ENCODE measurements around the gene VSIG10L2.

VSIG10L2 gene

DNA sequence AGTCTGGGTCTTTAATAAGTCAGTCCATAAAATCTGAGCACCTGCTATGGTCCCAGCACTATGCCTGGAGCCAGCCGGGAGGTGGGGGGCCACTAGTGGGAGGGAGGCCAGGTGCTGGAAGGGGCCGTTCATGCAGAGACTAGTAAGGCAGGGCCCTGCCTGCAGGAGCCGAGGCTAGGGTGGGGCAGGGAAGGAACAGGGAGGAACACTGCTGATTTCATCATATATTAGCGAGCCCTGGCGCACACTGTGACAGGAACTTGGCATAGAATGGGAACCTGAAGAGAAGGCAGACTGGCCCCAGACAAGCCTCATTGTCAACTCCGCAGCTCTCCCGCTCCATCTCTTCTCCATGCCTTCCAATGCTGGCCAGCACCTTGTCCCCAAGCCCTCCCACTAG lies 7.1 kb downstream of the VSIG10L2 start:
- no peak overlapping the region for H4K91ac ChIP-seq (ENCODE audit: low read length)
- no peak overlapping the region for H3K4me2 ChIP-seq (ENCODE audit: low read length, poor library complexity, severe bottlenecking)
- no peak overlapping the region for H2BK12ac ChIP-seq (ENCODE audit: low read length in 2 of 2)
- H2BK5ac ChIP-seq (ENCODE audit: low read depth, low read length, poor library complexity, severe bottlenecking) = no peak overlapping the region
- no peak overlapping the region for H2AK5ac ChIP-seq (ENCODE audit: low read length, severe bottlenecking)
- H3K4me3 ChIP-seq (ENCODE audit: insufficient read depth in 1 of 2, low read depth in 1 of 2, low read length in 2 of 2) = no peak overlapping the region
- no peak overlapping the region for H2AFZ ChIP-seq (ENCODE audit: low read depth, low read length)
- no peaks in the 10 kb centered on the region for H3K9me3 ChIP-seq (ENCODE audit: control insufficient read depth, low read length)
- no peak overlapping the region for H2BK120ac ChIP-seq (ENCODE audit: low read depth, low read length)
- peaks cover 0 to 7% of the 10 kb centered on the region in 2 experiments for H3K27me3 ChIP-seq (ENCODE audit: control insufficient read depth in 1 of 2, insufficient read depth in 1 of 2, low read length in 2 of 2)
- H3K18ac ChIP-seq (ENCODE audit: low read depth in 1 of 2, low read length in 2 of 2) = no peak overlapping the region
- H4K8ac ChIP-seq (ENCODE audit: low read length) = no peak overlapping the region
- H3K4ac ChIP-seq (ENCODE audit: low read depth in 1 of 2, low read length in 2 of 2) = no peak overlapping the region
- no peak overlapping the region for H3K9ac ChIP-seq (ENCODE audit: low read length)
- H3K4me1 ChIP-seq (ENCODE audit: control insufficient read depth, insufficient read depth, low read depth, low read length) = peaks cover 1% of the 10 kb centered on the region
- 89% methylated on average over 4 of the region's 7 CpGs for WGBS
- H3K36me3 ChIP-seq (ENCODE audit: control insufficient read depth in 1 of 2, insufficient read depth in 2 of 2, low read depth in 1 of 2, low read length in 2 of 2) = peaks cover 0 to 44% of the 10 kb centered on the region in 2 experiments
- no peak overlapping the region for H3K27ac ChIP-seq (ENCODE audit: low read length, poor library complexity, severe bottlenecking)
- H3K14ac ChIP-seq (ENCODE audit: low read length in 2 of 2) = no peak overlapping the region
- H3K23ac ChIP-seq (ENCODE audit: low read length in 2 of 2) = no peak overlapping the region
- no peaks in the 10 kb centered on the region for H3K79me1 ChIP-seq (replicated peaks; ENCODE audit: low read length, poor library complexity, severe bottlenecking)
- H2BK15ac ChIP-seq (ENCODE audit: low read depth, poor library complexity, severe bottlenecking) = no peak overlapping the region
- DNase-seq = no peak

DNA sequence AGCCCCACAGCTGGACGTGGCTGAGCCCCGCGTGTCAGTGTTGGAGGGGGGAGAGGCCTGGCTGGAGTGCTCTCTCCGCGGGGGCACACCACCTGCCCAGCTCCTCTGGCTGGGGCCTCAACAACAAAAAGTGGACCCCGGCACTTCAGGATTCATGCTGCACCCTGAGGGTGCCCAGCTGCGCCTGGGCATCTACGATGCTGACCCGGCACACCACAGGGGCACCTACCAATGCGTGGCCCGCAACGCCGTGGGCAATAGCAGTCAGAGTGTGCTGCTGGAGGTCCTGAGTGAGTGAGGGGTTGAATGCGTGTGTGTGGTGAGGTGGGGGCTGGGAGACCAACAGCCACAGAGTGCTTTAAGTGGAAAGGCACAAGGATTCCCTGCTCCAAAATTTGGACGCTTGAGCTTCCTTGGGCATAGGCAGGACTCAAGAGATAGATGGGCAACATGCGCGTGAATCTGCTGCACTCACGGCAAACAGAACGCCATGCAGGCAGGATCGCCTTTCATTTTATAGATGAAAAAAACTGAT lies 7.6 kb downstream of the VSIG10L2 start:
- Histone ChIP-seq H4K91ac (ENCODE audit: low read length) (no peak overlapping the region), H3K4me3 (ENCODE audit: insufficient read depth in 1 of 2, low read depth in 1 of 2, low read length in 2 of 2) (no peak overlapping the region), H3K4ac (ENCODE audit: low read depth in 1 of 2, low read length in 2 of 2) (no peak overlapping the region), H2BK12ac (ENCODE audit: low read length in 2 of 2) (no peak overlapping the region), H3K36me3 (ENCODE audit: control insufficient read depth in 1 of 2, insufficient read depth in 2 of 2, low read depth in 1 of 2, low read length in 2 of 2) (peaks cover 0 to 48% of the 10 kb centered on the region in 2 experiments), H2BK15ac (ENCODE audit: low read depth, poor library complexity, severe bottlenecking) (no peak overlapping the region), H2AFZ (ENCODE audit: low read depth, low read length) (no peak overlapping the region), H3K9me3 (ENCODE audit: control insufficient read depth, low read length) (no peaks in the 10 kb centered on the region), H3K4me1 (ENCODE audit: control insufficient read depth, insufficient read depth, low read depth, low read length) (peaks cover 1% of the 10 kb centered on the region), H3K14ac (ENCODE audit: low read length in 2 of 2) (no peak overlapping the region), H3K27me3 (ENCODE audit: control insufficient read depth in 1 of 2, insufficient read depth in 1 of 2, low read length in 2 of 2) (peaks cover 0 to 7% of the 10 kb centered on the region in 2 experiments), H3K23ac (ENCODE audit: low read length in 2 of 2) (no peak overlapping the region), H3K79me1 (replicated peaks; ENCODE audit: low read length, poor library complexity, severe bottlenecking) (no peaks in the 10 kb centered on the region), H2BK5ac (ENCODE audit: low read depth, low read length, poor library complexity, severe bottlenecking) (no peak overlapping the region), H3K27ac (ENCODE audit: low read length, poor library complexity, severe bottlenecking) (no peak overlapping the region), H3K18ac (ENCODE audit: low read depth in 1 of 2, low read length in 2 of 2) (no peak overlapping the region), H3K4me2 (ENCODE audit: low read length, poor library complexity, severe bottlenecking) (no peak overlapping the region), H2AK5ac (ENCODE audit: low read length, severe bottlenecking) (no peak overlapping the region), H3K9ac (ENCODE audit: low read length) (no peak overlapping the region), H4K8ac (ENCODE audit: low read length) (no peak overlapping the region), H2BK120ac (ENCODE audit: low read depth, low read length) (no peak overlapping the region)
- 94% methylated on average over 20 of the region's 20 CpGs for WGBS
- no peak for DNase-seq

DNA sequence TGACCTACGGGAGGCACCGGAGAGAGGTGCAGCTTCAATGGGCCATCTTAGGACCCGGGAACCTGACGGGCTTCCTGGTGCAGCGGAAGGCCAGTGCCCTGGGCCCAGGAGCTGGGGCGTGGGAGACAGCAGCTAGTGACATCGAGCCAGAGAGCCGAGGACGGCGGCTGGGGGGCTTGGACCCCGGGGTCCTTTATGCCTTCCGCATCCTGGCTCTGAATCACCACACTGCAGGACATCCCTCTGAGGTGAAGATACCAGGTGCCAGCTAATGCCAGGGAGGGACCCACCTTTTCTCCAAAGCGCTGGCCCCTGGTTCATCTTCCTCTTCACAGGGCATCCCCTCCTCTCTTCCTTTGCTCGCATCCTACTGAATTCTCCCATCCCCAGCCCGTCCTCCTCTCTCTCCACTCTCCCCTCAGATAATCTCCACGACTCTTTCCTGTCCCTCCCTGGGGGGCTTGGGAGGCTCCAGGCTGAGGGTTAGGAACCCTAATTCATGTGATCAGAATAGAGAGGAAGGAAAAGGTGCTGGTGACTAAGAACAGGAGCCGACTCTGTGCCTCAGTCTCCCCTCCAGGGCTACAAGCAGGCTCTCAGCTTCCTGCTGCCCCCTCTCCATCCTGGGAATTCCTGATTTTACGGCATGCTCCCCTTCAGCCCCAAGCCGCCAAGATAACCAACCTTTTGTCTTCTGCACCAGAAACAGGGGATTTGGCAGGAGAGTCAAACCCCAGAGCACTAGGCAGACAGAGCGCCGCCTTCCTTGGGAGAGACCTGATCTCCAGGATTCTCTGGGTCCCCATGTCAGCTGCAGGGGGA lies 8.5 kb downstream of the VSIG10L2 start:
- Histone ChIP-seq H3K79me1 (replicated peaks; ENCODE audit: low read length, poor library complexity, severe bottlenecking) (no peaks in the 10 kb centered on the region), H3K27ac (ENCODE audit: low read length, poor library complexity, severe bottlenecking) (no peak overlapping the region), H3K4me3 (ENCODE audit: insufficient read depth in 1 of 2, low read depth in 1 of 2, low read length in 2 of 2) (no peak overlapping the region), H3K36me3 (ENCODE audit: control insufficient read depth in 1 of 2, insufficient read depth in 2 of 2, low read depth in 1 of 2, low read length in 2 of 2) (peaks cover 0 to 56% of the 10 kb centered on the region in 2 experiments), H3K14ac (ENCODE audit: low read length in 2 of 2) (no peak overlapping the region), H3K4me1 (ENCODE audit: control insufficient read depth, insufficient read depth, low read depth, low read length) (peaks cover 1% of the 10 kb centered on the region), H3K18ac (ENCODE audit: low read depth in 1 of 2, low read length in 2 of 2) (no peak overlapping the region), H2AFZ (ENCODE audit: low read depth, low read length) (no peak overlapping the region), H2BK15ac (ENCODE audit: low read depth, poor library complexity, severe bottlenecking) (no peak overlapping the region), H2BK5ac (ENCODE audit: low read depth, low read length, poor library complexity, severe bottlenecking) (no peak overlapping the region), H3K27me3 (ENCODE audit: control insufficient read depth in 1 of 2, insufficient read depth in 1 of 2, low read length in 2 of 2) (peaks cover 0 to 7% of the 10 kb centered on the region in 2 experiments), H3K23ac (ENCODE audit: low read length in 2 of 2) (no peak overlapping the region), H2BK12ac (ENCODE audit: low read length in 2 of 2) (no peak overlapping the region), H3K4ac (ENCODE audit: low read depth in 1 of 2, low read length in 2 of 2) (no peak overlapping the region), H2AK5ac (ENCODE audit: low read length, severe bottlenecking) (no peak overlapping the region), H2BK120ac (ENCODE audit: low read depth, low read length) (no peak overlapping the region), H4K91ac (ENCODE audit: low read length) (no peak overlapping the region), H3K9ac (ENCODE audit: low read length) (no peak overlapping the region), H4K8ac (ENCODE audit: low read length) (no peak overlapping the region), H3K4me2 (ENCODE audit: low read length, poor library complexity, severe bottlenecking) (no peak overlapping the region), H3K9me3 (ENCODE audit: control insufficient read depth, low read length) (no peaks in the 10 kb centered on the region)
- DNase-seq = no peak
- WGBS = 94% methylated on average over 18 of the region's 21 CpGs

DNA sequence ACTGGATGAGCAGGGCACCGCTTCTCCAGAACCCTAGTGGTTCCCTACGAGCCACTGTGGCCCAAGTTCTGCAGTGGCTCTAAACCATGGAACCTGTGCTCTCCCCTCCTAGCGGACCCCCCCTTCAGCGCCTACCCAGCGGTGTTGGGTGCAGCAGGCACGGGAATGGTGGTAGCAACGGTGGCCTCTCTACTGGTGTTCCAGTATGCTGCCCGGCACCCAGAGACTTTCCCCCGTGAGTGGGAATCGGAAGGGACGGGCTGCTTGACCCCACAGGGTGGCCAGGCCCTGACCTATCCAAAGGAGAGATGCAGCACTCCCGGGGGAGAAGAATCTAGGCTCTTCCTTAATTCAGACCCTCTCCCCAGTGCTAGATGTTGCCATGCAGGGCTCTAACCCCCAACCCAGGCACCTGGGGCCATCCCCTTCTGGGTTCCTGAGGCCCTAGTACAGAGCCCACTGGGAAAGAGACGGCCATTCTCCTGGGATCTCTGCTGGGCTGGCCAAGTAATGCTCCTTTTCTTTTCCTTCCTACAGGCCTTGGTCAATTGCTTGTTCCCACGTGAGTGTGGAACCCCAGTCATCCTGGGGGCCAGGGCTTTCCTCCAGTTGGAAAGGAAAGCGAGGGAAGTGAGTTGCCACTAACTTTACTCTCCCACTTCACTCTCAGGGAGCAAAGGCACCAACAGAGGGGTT lies 9.2 kb downstream of the VSIG10L2 start:
- no peak overlapping the region for H3K14ac ChIP-seq (ENCODE audit: low read length in 2 of 2)
- 87% methylated on average over 14 of the region's 15 CpGs for WGBS
- peaks cover 1% of the 10 kb centered on the region for H3K4me1 ChIP-seq (ENCODE audit: control insufficient read depth, insufficient read depth, low read depth, low read length)

More for the DNA sequence above, 9.2 kb downstream of the VSIG10L2 start:
- H3K4ac ChIP-seq (ENCODE audit: low read depth in 1 of 2, low read length in 2 of 2) = no peak overlapping the region
- H3K27ac ChIP-seq (ENCODE audit: low read length, poor library complexity, severe bottlenecking) = no peak overlapping the region
- no peak overlapping the region for H2BK120ac ChIP-seq (ENCODE audit: low read depth, low read length)
- no peak overlapping the region for H4K8ac ChIP-seq (ENCODE audit: low read length)
- H3K79me1 ChIP-seq (replicated peaks; ENCODE audit: low read length, poor library complexity, severe bottlenecking) = no peaks in the 10 kb centered on the region
- H3K23ac ChIP-seq (ENCODE audit: low read length in 2 of 2) = no peak overlapping the region
- no peak overlapping the region for H3K4me3 ChIP-seq (ENCODE audit: insufficient read depth in 1 of 2, low read depth in 1 of 2, low read length in 2 of 2)
- no peak overlapping the region for H2AK5ac ChIP-seq (ENCODE audit: low read length, severe bottlenecking)
- H3K27me3 ChIP-seq (ENCODE audit: control insufficient read depth in 1 of 2, insufficient read depth in 1 of 2, low read length in 2 of 2) = peaks cover 0 to 7% of the 10 kb centered on the region in 2 experiments
- H2BK12ac ChIP-seq (ENCODE audit: low read length in 2 of 2) = no peak overlapping the region
- no peaks in the 10 kb centered on the region for H3K9me3 ChIP-seq (ENCODE audit: control insufficient read depth, low read length)
- H3K36me3 ChIP-seq (ENCODE audit: control insufficient read depth in 1 of 2, insufficient read depth in 2 of 2, low read depth in 1 of 2, low read length in 2 of 2) = peaks cover 0 to 64% of the 10 kb centered on the region in 2 experiments
- no peak overlapping the region for H2BK5ac ChIP-seq (ENCODE audit: low read depth, low read length, poor library complexity, severe bottlenecking)
- DNase-seq = no peak
- H3K18ac ChIP-seq (ENCODE audit: low read depth in 1 of 2, low read length in 2 of 2) = no peak overlapping the region
- no peak overlapping the region for H2AFZ ChIP-seq (ENCODE audit: low read depth, low read length)
- no peak overlapping the region for H4K91ac ChIP-seq (ENCODE audit: low read length)
- no peak overlapping the region for H3K9ac ChIP-seq (ENCODE audit: low read length)
- no peak overlapping the region for H3K4me2 ChIP-seq (ENCODE audit: low read length, poor library complexity, severe bottlenecking)
- no peak overlapping the region for H2BK15ac ChIP-seq (ENCODE audit: low read depth, poor library complexity, severe bottlenecking)
